CD4-positive, alpha-beta T cell treated with Interleukin-4 for 4 hours (primary cell): ENCODE results near the gene ALAD.
A peak's percentile ranks its signal among the peaks of the same experiment; 100 is the strongest.
"Not testable (repeated sequence)": the region's sequence is repeated elsewhere in the genome, so short reads cannot be mapped to it uniquely, and the experiment has no call there.

Experiments used
- DNase-seq: peaks from one replicate; pipeline ENCODE4 v3.0.0-alpha.2; 2020

The ALAD gene

GRCh38 chr9:113397203-113397631 lies 3.9 kb downstream of the ALAD start:
- no peak for DNase-seq

DNA sequence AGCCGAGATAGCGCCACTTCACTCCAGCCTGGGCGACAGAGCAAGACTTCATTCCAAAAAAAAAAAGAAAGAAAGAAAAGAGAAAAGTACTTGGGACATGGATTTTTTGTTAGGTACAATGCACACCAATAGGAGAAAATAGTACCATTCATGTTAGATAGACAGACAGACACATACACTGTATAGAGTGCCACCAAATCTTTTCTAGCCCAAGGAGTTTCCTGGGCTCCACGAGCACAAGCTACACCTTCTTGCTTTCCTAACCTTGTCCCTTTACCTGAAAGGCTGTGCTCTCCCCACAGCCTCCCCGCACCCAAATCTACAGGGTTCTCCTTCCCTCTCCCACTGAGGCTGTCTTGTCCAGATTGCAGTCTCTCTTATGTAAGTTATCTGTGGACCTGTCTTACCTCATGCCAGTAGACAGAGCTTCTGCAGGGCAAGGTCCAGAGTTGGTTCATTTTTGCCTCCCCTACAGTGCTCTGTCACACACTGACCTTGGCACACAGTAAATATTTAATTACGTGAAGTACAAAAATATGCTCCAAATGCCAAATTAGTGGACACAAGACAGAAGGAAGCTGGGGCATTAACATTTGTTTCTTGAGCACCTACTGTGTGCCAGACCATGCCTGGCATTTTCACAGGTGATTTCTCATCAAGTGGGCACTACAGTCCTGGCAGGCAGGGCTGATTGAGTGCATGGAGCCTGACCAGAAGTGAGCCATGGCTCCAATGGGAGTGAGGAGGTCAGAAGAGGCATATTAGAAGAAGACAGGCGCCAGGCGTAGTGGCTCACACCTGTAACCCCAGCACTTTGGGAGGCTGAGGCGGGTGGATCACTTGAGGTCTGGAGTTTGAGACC lies 5.9 kb downstream of the ALAD start:
- DNase-seq: no peak

GRCh38 chr9:113393281-113393680 lies 7.8 kb downstream of the ALAD start:
- DNase-seq: no peak

- DNase-seq: no peak
These were observed 9.2 kb downstream of the ALAD start for GRCh38 chr9:113391917-113392316.

DNA sequence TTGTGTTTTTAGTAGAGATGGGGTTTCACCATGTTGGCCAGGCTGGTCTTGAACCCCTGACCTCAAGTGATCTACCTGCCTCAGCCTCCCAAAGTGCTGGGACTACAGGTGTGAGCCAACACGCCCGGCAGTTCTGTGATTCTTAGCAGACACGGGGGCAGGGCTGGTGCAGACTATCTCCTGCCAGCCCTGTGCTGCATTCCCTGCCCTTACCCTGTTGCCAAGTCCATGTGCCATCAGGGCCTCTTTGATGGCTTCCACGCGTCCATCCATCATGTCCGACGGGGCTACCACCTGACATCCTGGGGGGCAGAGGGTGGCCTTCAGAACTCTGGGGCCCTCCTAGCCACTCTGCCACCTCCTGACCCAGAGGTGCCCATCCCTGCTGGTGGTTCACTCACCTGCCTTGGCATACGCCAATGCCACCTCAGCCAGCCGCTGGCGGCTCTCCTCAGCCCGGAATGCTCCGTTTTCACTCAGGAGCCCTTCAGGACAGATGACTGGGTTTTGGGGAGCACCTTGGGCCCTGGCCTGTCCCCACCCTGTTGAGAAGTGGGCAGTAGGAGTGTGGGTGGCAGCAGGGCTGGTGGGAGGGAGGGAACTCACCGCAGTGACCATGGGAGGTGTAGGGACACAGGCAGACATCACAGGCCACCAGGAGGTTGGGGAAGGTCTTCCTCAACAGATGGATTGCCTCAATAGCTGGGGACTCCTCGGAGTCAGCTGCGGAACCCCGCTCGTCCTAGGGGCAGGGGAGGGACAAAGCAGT lies 10.7 kb downstream of the ALAD start:
- DNase-seq: no peak

GRCh38 chr9:113389451-113389850 lies 11.6 kb downstream of the ALAD start:
- no peak for DNase-seq

GRCh38 chr9:113388833-113389232 lies 12.3 kb downstream of the ALAD start:
- DNase-seq: no peak

DNA sequence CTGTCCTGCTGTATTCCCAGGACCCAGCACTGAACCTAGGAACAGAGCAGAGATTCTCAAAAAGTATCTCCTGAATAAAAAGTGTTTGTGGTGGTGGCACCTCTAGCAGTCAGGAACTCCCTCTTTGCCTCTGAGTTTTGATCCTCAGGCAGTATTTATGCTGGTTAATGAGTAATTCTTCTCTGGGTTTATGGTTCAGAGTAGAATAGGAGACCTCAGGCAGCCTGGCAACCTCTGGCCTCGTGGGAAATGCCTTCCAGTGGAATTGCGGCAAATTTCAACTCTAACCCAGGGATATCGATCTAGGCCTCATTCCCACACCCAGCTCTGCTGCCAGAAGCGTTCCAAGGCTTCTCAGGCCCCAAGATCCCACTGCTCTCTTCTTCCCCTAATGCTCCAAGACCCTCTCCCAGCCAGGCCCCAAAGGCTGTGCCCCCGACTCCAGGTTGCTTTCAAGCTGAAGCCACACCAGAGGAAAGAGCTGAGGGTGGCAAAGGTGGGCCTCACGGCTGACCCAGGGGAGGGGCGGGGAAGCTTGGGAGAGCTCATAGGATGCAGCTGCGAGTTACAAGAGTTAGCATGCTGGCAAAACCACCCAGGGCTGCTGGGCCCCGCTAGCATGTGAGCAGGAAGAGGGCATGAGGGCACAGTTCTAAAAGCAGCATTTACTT lies 13.4 kb downstream of the ALAD start:
- DNase-seq: no peak

- DNase-seq: no peak
These were observed 14.3 kb downstream of the ALAD start for GRCh38 chr9:113386571-113387393.

GRCh38 chr9:113381909-113382411 lies 19.1 kb downstream of the ALAD start:
- no peak for DNase-seq

GRCh38 chr9:113381441-113381840 lies 19.6 kb downstream of the ALAD start:
- DNase-seq: not testable (repeated sequence)

- no peak for DNase-seq
These were observed 20.2 kb downstream of the ALAD start for GRCh38 chr9:113380869-113381378.

DNA sequence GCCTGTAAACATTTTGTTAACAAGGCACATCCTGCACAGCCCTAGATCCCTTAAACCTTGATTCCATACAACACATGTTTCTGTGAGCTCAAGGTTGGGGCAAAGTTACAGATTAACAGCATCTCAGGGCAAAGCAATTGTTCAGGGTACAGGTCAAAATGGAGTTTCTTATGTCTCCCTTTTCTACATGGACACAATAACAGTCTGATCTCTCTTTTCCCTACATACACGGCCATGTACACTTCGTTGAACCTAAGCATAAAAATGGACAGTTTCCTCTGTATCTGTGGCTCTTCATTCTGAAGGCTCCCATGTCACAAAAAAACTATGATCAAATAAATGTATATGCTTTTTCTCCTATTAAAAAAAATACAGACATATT lies 21.3 kb downstream of the ALAD start:
- DNase-seq: not testable (repeated sequence)

DNA sequence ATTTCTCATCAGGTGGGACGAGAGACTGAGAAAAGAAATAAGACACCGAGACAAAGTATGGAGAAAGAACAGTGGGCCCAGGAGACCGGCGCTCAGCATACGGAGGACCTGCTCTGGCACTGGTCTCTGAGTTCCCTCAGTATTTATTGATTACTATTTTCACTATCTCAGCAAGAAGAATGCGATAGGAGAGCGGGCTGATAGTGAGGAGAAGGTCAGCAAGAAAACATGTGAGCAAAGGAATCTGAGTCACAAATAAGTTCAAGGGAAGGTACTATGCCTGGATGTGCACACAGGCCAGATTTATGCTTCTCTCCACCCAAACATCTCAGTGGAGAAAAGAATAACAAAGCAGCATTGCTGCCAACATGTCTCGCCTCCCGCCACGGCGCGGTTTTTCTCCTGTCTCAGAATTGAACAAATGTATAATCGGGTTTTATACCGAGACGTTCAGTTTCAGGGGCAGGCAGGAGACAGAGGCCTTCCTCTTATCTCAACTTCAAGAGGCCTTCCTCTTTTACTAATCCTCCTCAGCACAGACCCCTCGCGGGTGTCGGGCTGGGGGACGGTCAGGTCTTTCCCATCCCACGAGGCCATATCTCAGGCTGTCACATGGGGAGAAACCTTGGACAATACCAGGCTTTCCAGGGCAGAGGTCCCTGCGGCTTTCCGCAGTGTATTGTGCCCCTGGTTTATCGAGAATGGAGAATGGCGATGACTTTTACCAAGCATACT lies 21.8 kb downstream of the ALAD start:
- not testable (repeated sequence) for DNase-seq

DNA sequence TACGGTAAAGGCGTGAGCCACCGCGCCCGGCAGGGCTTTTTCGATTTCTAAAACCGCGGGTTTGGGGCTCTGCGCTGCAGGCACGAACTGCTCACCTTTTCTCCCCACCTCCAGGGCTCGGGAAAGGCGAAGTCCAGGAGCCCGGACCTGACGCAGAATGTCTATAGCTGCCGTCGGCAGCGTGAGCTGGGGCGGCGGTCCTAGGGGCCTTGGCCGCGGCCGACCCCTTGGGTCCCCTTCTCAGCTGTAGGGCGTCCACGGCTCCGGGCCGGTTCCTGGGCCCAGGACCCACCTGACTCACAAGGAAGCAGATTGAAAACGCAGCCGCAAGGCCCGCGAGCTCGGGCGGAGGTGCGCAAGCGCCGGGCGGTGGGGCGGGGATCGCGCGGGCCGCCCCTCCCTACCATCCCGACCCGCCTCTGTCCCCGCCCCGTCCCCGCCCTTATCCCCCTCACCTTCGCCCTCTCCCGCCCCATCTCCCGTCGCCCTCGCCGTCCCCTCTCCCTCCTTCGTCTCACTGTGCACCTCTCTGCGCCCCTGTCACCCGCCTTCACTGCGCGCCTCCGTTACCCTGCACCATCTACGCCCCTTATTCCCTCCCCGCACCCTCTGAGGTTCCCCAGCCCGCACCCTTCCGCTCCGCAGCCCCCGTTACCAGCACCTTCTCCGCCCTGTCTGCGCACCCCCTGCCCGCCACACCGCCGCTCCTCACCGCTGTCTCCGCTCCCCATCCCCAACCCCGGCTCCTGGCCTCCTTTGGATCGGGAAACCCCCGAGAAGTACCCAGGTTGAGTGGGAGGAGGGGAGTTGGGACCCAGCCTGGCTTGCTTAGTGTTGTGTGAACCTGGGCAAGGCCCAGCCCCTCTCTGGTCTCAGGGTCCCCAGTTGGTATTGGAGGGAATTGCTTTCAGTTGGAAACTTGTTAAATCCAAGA lies 24.2 kb downstream of the ALAD start, which contains the start of gene HDHD3:
TSS of gene HDHD3 (minus strand) at position 353 of the 934 bp plus-strand sequence. CDS start 2,632 bp downstream, outside the sequence.
- peak; percentile 83 for DNase-seq

DNA sequence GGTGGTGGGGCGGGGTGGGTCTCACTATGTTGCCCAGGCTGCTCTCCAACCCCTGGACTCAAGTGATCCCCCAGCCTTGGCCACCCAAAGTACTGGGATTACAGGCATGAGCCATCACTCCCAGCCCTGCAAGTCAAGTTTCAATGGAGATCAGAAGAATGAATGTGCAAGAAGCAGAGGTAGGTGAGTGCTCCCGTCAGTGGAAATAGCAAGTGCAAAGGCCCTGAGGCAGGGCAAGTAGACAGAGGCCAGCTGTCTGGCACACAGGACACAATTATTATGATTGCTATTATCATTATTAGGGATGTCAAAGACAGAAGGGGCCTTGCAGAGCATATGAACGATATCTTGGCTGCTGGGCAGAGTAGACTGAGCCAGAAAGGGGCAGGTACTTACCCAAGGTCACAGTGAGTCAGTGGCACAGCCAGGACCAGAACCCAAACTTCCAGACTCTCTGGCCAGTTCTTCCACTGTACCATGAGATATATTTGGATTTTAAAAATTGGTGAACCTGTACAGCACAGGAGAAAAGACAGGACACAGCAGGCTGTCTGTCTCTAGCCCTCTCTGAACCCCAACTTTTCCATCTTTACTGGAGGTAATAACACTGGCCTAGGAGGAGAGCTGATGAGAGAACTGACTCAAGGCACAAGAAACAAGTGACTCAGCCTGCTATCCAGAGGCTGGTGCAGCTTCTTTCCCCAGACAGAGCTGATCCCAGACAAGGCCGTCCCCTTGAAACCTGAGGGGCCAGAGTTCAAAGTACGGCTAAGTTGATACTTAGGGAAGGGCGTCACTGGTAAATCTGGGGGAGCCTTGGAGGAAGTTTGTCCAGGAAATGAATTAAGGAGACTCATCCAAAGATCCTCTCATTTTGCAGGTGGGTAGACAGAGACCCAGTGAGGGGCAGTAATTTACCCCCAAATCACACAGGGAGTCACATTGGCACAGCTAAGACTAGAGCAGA lies 25.7 kb downstream of the ALAD start:
- no peak for DNase-seq

DNA sequence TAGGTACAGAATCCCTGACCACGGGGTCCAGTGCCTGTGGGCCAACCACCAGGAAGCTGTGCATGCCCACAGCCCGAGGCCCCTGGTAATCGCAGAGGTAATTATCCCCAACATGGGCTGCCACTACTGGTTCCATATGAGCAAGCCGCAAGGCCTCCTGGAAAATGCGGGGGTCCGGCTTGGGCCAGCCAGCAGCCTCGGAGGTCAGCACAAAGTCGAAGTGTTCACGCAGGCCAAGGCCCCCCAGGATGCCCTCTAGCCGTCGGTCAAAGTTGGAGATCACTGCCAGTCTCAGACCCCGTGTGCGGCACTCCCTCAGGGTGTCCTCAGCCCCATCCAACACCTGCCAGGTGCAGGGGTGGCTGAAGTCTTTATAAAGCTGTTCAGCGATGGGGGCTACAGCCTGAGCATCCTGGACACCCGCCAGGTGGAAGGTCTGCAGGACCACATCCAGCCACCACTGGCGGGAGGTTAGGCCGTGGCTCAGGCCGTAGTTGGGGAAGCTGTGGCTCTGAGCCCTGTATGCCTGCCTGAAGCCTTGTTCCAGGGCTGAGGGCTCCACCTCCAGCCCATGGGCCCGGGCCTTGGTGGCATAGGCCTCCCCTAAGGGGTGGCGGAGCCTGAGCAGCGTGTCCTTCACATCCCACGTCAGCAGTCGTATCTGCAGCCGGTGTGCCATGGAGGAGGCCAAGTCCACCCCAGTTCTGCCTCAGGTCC lies 27.2 kb downstream of the ALAD start:
- DNase-seq: no peak

GRCh38 chr9:113373256-113373655 lies 27.8 kb downstream of the ALAD start:
- no peak for DNase-seq
